ENCODE measurements around the gene CHST12. TPM values are rescaled to one million over a fixed set of nuclear protein-coding genes. Genes with fewer than 3 reads are reported as not detected.

CHST12 gene
- total RNA-seq, 2 donors from 2014 or later: 4.8 to 8.5 TPM

GRCh38 chr7:2477447-2478398 is 74.3 kb downstream of the CHST12 start:
- Mint-ChIP-seq H3K36me3 (ENCODE audit: low read depth) (no peaks in the 10 kb centered on the region), H3K9me3 (no peaks in the 10 kb centered on the region), H3K4me1 (no peaks in the 10 kb centered on the region), H3K27ac (no peak overlapping the region), H3K4me3 (no peak overlapping the region), H3K27me3 (no peaks in the 10 kb centered on the region)
- ATAC-seq (replicated peaks): peak; percentile 98

- Mint-ChIP-seq H3K4me3 (no peak overlapping the region), H3K4me1 (no peaks in the 10 kb centered on the region), H3K27ac (no peak overlapping the region), H3K36me3 (ENCODE audit: low read depth) (no peaks in the 10 kb centered on the region), H3K9me3 (no peaks in the 10 kb centered on the region), H3K27me3 (no peaks in the 10 kb centered on the region)
- no peak for ATAC-seq (replicated peaks)
Measured at GRCh38 chr7:2478399-2478785, 75.0 kb downstream of the CHST12 start.

- Mint-ChIP-seq H3K27ac (no peak overlapping the region), H3K36me3 (ENCODE audit: low read depth) (no peaks in the 10 kb centered on the region), H3K27me3 (no peaks in the 10 kb centered on the region), H3K4me1 (no peaks in the 10 kb centered on the region), H3K9me3 (no peaks in the 10 kb centered on the region), H3K4me3 (no peak overlapping the region)
- ATAC-seq (replicated peaks): no peak
Measured at GRCh38 chr7:2478800-2479199, 75.4 kb downstream of the CHST12 start.

DNA sequence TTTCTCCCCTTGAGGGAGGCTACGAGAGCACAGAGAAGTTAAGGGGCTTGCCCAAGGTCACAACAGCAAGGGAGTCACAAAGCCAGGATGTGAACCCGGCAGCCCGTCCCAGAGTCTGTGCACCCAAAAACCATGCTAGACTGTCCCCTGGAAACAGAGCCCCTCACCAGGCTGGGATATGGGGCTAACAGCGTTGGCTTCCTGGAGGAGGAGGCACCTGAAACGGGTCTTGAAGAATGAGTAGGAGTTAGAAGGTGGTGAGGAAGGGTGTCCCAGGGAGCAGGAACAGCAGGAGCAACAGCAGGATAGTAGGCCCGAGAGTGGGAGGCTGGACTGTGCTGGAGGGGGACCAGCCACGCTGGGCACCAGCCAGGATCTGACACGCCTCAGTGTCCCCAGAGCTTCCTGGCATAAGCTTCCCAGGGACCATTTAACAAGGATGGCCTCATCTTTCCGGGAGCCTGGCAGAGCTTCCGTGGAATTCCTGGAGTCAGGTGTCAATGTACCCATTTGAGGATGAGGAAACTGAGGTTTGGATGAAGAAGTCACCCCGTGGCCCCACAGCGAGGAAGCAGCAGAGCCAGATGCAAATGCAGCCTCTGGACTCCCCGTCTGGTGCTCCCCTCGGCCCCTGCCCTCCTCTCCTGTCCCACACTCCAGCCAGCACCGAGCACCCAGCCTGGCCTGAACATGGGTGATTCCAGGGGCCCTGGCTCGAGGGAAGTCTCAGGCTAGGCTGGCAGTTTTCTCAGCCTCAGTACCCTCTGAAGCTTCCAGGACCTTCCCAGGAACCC is 76.1 kb downstream of the CHST12 start:
- no peak for ATAC-seq (replicated peaks)
- H3K36me3 Mint-ChIP-seq (ENCODE audit: low read depth): no peaks in the 10 kb centered on the region
- H3K4me3 Mint-ChIP-seq: no peak overlapping the region
- no peaks in the 10 kb centered on the region for H3K9me3 Mint-ChIP-seq
- H3K4me1 Mint-ChIP-seq: no peaks in the 10 kb centered on the region
- H3K27me3 Mint-ChIP-seq: no peaks in the 10 kb centered on the region
- no peak overlapping the region for H3K27ac Mint-ChIP-seq

GRCh38 chr7:2480070-2480408 is 76.6 kb downstream of the CHST12 start:
- H3K4me3 Mint-ChIP-seq: no peak overlapping the region
- H3K36me3 Mint-ChIP-seq (ENCODE audit: low read depth): no peaks in the 10 kb centered on the region
- no peaks in the 10 kb centered on the region for H3K9me3 Mint-ChIP-seq
- H3K27ac Mint-ChIP-seq: no peak overlapping the region
- no peaks in the 10 kb centered on the region for H3K4me1 Mint-ChIP-seq
- ATAC-seq (replicated peaks): no peak
- H3K27me3 Mint-ChIP-seq: no peaks in the 10 kb centered on the region

- H3K4me3 Mint-ChIP-seq: no peak overlapping the region
- H3K4me1 Mint-ChIP-seq: no peaks in the 10 kb centered on the region
- H3K27me3 Mint-ChIP-seq: no peaks in the 10 kb centered on the region
- H3K36me3 Mint-ChIP-seq (ENCODE audit: low read depth): no peaks in the 10 kb centered on the region
- ATAC-seq (replicated peaks): no peak
- H3K9me3 Mint-ChIP-seq: no peaks in the 10 kb centered on the region
- no peak overlapping the region for H3K27ac Mint-ChIP-seq
Measured at GRCh38 chr7:2481195-2481594, 77.8 kb downstream of the CHST12 start.

DNA sequence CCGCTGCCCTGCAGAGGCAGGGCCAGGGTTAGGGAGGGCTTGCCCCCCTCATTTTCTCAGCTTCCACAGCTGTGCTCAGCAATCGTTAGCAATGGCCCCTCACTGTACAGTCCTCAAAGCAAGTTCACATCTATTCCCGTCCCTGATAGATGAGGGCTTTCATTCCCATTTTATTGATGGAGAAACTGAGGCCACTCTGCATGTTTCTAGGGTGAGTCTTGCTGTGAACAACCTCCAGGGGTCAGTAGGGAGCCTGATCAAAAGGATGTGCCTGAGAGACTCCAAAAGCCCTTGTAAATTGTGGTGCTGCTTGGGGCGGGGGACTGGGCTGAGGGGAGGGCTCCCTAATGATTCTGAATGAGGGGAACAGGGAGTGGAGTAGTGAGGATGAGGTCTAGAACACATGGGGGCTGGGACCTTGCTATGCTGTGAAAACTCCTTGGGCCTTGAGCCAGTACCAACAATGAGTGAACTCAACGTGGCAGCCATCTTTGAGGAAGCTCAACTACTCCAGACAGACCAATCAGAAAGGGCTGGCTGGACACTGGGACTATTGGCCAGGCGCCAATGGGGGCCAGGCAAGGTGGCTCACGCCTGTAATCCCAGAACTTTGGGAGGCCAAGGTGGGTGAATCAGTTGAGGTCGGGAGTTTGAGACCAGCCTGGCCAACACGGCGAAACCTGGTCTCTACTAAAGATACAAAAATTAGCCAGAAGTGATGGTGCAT is 79.5 kb downstream of the CHST12 start:
- no peak overlapping the region for H3K4me3 Mint-ChIP-seq
- H3K9me3 Mint-ChIP-seq: no peaks in the 10 kb centered on the region
- no peaks in the 10 kb centered on the region for H3K36me3 Mint-ChIP-seq (ENCODE audit: low read depth)

GRCh38 chr7:2483494-2483893 is 80.1 kb downstream of the CHST12 start:
- ATAC-seq (replicated peaks): no peak

More for the DNA sequence above, 79.5 kb downstream of the CHST12 start:
- ATAC-seq (replicated peaks): no peak
- Mint-ChIP-seq H3K27ac (no peak overlapping the region), H3K27me3 (no peaks in the 10 kb centered on the region), H3K4me1 (no peaks in the 10 kb centered on the region)

DNA sequence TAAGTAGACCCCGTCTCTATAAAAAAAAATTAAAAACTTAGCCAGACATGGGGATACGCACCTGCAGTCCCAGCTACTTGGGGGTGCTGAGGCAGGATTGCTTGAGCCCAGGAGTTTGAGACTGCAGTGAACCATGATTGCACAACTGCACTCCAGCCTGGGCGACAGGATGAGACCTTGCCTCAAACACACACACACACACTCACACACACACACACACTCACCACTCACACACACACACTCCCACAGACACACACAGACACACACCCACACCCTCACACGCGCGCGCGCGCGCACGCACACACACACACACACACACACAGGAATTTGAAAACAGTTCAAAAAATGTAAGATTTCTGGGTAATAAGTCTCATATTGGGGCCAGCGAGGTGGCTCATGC is 81.5 kb downstream of the CHST12 start:
- no peak overlapping the region for H3K27ac Mint-ChIP-seq
- peaks cover 5% of the 10 kb centered on the region for H3K4me1 Mint-ChIP-seq
- H3K27me3 Mint-ChIP-seq: no peaks in the 10 kb centered on the region
- ATAC-seq (replicated peaks): no peak
- H3K36me3 Mint-ChIP-seq (ENCODE audit: low read depth): no peaks in the 10 kb centered on the region
- H3K4me3 Mint-ChIP-seq: no peak overlapping the region
- no peaks in the 10 kb centered on the region for H3K9me3 Mint-ChIP-seq

More at GRCh38 chr7:2483494-2483893, 80.1 kb downstream of the CHST12 start:
- Mint-ChIP-seq H3K9me3 (no peaks in the 10 kb centered on the region), H3K4me1 (peaks cover 2% of the 10 kb centered on the region), H3K27me3 (no peaks in the 10 kb centered on the region), H3K27ac (no peak overlapping the region), H3K36me3 (ENCODE audit: low read depth) (no peaks in the 10 kb centered on the region), H3K4me3 (no peak overlapping the region)

DNA sequence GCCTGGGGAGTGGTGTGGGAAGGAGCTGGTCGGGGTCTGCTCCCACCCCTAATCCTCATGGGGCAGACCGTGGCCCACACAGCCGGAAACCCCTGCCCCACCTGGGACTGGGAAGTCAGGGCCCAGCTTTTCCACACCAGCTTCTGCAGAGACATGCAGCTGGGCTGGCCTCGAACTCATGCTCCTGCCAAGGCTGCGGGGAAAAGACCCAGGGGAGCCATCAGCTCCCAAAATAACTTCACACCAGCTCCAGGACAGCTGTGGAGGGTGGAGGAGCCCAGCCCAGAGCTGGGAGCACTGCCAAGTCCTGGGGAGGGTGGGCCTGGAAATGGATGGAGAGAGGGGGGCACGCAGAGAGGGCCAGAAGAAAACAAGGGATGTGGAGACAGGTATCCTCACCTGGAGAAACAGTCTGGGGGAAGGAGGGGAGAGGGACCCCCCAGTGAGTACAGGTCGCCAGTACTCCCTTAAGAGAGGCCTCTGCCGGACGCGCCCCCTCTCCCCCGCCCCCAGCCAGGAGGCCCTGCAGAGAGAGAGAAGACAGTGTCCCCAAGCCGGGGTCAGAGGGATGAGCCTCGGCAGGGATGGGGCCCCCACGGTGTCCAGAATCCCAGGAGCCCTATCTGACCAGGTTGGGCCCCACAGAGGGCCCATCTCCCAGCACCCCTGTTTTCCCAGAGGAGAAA is 84.3 kb downstream of the CHST12 start:
- Mint-ChIP-seq H3K4me1 (peaks cover 17% of the 10 kb centered on the region), H3K9me3 (peaks cover 4% of the 10 kb centered on the region), H3K36me3 (ENCODE audit: low read depth) (no peaks in the 10 kb centered on the region), H3K4me3 (no peak overlapping the region), H3K27me3 (no peaks in the 10 kb centered on the region), H3K27ac (no peak overlapping the region)
- ATAC-seq (replicated peaks): no peak

- peaks cover 17% of the 10 kb centered on the region for H3K4me1 Mint-ChIP-seq
- no peaks in the 10 kb centered on the region for H3K36me3 Mint-ChIP-seq (ENCODE audit: low read depth)
- peaks cover 4% of the 10 kb centered on the region for H3K9me3 Mint-ChIP-seq
- H3K4me3 Mint-ChIP-seq: no peak overlapping the region
- no peak for ATAC-seq (replicated peaks)
- no peaks in the 10 kb centered on the region for H3K27me3 Mint-ChIP-seq
- no peak overlapping the region for H3K27ac Mint-ChIP-seq
Measured at GRCh38 chr7:2488272-2488645, 84.8 kb downstream of the CHST12 start.

DNA sequence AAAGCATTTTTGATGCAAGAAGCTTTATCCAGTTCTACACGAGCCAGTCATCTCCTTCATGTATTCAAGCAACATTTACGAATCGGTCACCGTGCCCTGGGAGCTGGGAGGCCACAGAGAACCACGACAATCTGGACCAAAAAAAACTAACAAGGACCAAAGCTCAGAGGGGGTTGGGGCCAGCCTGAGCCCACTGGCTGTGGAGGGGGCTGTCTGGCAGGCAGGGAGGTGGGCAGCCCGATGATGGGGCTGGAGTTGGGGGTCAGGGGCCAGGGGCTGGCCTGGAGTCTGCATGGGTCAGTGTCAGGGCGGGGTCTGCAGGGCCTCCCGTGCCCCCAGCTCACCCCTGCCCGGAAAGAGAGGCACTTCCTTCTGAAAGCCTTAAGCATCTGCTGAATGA is 85.3 kb downstream of the CHST12 start:
- H3K9me3 Mint-ChIP-seq: peaks cover 4% of the 10 kb centered on the region
- ATAC-seq (replicated peaks): no peak
- H3K27ac Mint-ChIP-seq: no peak overlapping the region
- H3K36me3 Mint-ChIP-seq (ENCODE audit: low read depth): no peaks in the 10 kb centered on the region
- peaks cover 17% of the 10 kb centered on the region for H3K4me1 Mint-ChIP-seq
- H3K4me3 Mint-ChIP-seq: no peak overlapping the region
- H3K27me3 Mint-ChIP-seq: no peaks in the 10 kb centered on the region

DNA sequence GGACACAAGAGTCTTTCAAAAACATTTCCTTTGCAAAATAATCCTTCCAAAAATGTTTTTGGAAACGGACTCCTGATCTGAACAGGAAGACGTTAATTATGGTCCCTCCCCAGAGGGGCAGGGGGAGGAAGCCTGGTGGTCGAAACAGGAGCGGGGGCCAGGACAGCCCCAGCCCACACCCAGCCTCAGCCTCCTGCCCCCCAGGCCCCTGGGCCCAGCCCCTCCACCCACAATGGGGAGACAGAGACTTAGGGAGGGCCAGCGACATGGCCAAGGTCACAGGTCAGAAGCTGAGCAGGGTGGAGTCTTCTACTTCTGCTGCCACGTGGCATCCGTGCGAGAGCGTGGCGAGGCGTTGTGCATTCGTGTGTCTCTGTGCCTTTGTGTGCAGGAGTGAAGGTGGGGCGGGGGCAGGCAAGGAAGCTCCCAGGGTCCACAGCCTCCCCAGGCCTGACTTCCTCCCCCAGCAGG is 86.8 kb downstream of the CHST12 start:
- H3K4me3 Mint-ChIP-seq: no peak overlapping the region
- no peak for ATAC-seq (replicated peaks)
- H3K4me1 Mint-ChIP-seq: peaks cover 17% of the 10 kb centered on the region
- no peaks in the 10 kb centered on the region for H3K36me3 Mint-ChIP-seq (ENCODE audit: low read depth)
- H3K27me3 Mint-ChIP-seq: no peaks in the 10 kb centered on the region
- H3K27ac Mint-ChIP-seq: no peak overlapping the region
- H3K9me3 Mint-ChIP-seq: peaks cover 4% of the 10 kb centered on the region

DNA sequence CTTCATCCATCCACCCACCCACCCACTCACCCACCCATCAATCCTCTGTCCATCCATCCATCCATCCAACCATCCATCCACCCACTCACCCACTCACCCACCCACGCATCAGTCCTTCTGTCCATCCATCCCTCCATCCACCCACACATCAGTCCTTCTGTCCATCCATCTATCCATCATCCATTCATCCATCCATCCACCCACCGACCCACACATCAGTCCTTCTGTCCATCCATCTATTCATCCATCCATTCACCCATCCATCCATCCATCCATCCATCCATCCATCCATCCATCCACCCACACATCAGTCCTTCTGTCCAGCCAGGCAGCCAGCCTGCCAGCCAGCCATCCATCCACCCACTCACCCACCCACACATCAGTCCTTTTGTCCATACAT is 88.6 kb downstream of the CHST12 start:
- no peak overlapping the region for H3K27ac Mint-ChIP-seq
- H3K4me3 Mint-ChIP-seq: no peak overlapping the region
- no peaks in the 10 kb centered on the region for H3K27me3 Mint-ChIP-seq
- no peaks in the 10 kb centered on the region for H3K36me3 Mint-ChIP-seq (ENCODE audit: low read depth)
- ATAC-seq (replicated peaks): no peak
- H3K4me1 Mint-ChIP-seq: peaks cover 17% of the 10 kb centered on the region
- H3K9me3 Mint-ChIP-seq: peaks cover 4% of the 10 kb centered on the region

Measured in activated T-helper 17 cell treated with anti-CD3 and anti-CD28 coated beads, Interleukin-2, amount 50 U/mL, for 72 hours (primary cell).